Measurements from ENCODE around the gene PEX5L.

PEX5L gene

GRCh38 chr3:179953993-179954870 is 82.5 kb downstream of the PEX5L start:
- no peak for DNase-seq

GRCh38 chr3:179950840-179951239 is 85.9 kb downstream of the PEX5L start:
- no peak for DNase-seq

- DNase-seq = no peak
These were observed 86.9 kb downstream of the PEX5L start for GRCh38 chr3:179949869-179950268.

GRCh38 chr3:179949412-179949811 is 87.3 kb downstream of the PEX5L start:
- no peak for DNase-seq

- no peak for DNase-seq
These were observed 88.0 kb downstream of the PEX5L start for GRCh38 chr3:179948740-179949139.

GRCh38 chr3:179945569-179945968 is 91.2 kb downstream of the PEX5L start:
- DNase-seq = no peak

GRCh38 chr3:179943117-179943880 is 93.4 kb downstream of the PEX5L start:
- DNase-seq = no peak

GRCh38 chr3:179942553-179943075 is 94.1 kb downstream of the PEX5L start:
- DNase-seq = no peak

GRCh38 chr3:179935710-179936109 is 101.0 kb downstream of the PEX5L start:
- no peak for DNase-seq

- DNase-seq = no peak
These were observed 102.8 kb downstream of the PEX5L start for GRCh38 chr3:179933914-179934313.

GRCh38 chr3:179933080-179933479 is 103.7 kb downstream of the PEX5L start:
- peak; percentile 77 for DNase-seq

- no peak for DNase-seq
These were observed 104.1 kb downstream of the PEX5L start for GRCh38 chr3:179932674-179933073.

- no peak for DNase-seq
These were observed 107.6 kb downstream of the PEX5L start for GRCh38 chr3:179929091-179929529.

GRCh38 chr3:179927191-179927590 is 109.5 kb downstream of the PEX5L start:
- no peak for DNase-seq

GRCh38 chr3:179921951-179922350 is 114.8 kb downstream of the PEX5L start:
- no peak for DNase-seq

GRCh38 chr3:179921500-179921899 is 115.2 kb downstream of the PEX5L start:
- DNase-seq = no peak

- DNase-seq = no peak
These were observed 128.8 kb downstream of the PEX5L start for GRCh38 chr3:179907784-179908482.

GRCh38 chr3:179902061-179902460 is 134.7 kb downstream of the PEX5L start:
- DNase-seq = no peak

GRCh38 chr3:179898024-179898423 is 138.7 kb downstream of the PEX5L start:
- no peak for DNase-seq

- no peak for DNase-seq
These were observed 139.5 kb downstream of the PEX5L start for GRCh38 chr3:179897231-179897630.

GRCh38 chr3:179896507-179896906 is 140.2 kb downstream of the PEX5L start:
- no peak for DNase-seq

GRCh38 chr3:179895330-179895729 is 141.4 kb downstream of the PEX5L start:
- DNase-seq = no peak

- DNase-seq = no peak
These were observed 149.3 kb downstream of the PEX5L start for GRCh38 chr3:179887295-179887943.

Measured in NCI-H1417 treated with DMSO at 0.1 percent for 48 hours (cell line).